OCI-M1 (cell line): ENCODE results near the gene COX7A2.

Experiments
- DNase-seq: peaks from one replicate; lab custom pipeline; 2025; lab: John Stamatoyannopoulos, UW

COX7A2 gene

DNA sequence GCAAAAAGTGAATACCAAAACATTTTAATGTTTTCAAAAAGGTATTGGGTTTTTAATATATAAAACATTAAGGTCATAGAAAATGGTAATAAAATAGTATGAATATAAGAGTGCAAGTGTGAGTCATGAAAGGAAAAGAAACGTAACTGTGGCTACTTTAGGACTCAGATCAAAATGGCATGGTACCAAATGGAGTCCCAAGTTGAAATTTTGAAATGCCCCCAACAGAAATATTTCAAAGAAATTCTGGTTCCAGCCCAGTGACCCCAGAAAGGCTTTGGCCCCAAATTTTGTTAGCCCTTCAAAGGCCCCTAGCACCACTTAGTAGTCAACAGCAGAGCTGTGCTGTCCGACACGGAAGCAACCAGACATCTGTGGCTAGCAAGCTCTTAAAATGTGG lies 43.7 kb downstream of the COX7A2 start:
- DNase-seq = no peak

DNA sequence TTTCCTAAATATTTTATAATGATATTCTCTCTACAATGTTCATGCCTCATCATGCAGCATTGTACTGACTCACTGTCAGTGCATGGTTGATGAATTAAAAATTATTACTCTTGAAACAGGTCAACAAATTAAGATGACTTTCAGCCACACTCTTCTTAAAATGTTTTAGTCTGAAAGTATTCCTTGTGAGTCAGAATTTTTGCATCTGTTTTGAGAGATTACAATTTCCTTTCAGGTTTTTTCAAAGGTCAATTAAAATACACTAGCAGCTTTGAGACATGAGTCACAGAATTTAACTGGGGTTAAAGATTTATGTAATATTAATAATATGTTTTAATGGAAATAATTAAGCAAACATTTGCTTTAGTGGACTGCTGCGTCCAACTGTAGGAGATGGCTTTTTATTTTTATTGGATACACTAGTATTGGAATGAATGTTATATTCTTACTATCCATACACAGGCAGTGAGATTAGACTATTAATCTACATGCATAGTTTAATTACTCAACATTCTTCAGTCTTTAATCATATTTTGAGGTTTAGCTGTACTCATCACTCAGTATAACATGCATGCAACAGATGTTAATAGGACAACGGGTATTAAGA lies 47.4 kb downstream of the COX7A2 start:
- no peak for DNase-seq

DNA sequence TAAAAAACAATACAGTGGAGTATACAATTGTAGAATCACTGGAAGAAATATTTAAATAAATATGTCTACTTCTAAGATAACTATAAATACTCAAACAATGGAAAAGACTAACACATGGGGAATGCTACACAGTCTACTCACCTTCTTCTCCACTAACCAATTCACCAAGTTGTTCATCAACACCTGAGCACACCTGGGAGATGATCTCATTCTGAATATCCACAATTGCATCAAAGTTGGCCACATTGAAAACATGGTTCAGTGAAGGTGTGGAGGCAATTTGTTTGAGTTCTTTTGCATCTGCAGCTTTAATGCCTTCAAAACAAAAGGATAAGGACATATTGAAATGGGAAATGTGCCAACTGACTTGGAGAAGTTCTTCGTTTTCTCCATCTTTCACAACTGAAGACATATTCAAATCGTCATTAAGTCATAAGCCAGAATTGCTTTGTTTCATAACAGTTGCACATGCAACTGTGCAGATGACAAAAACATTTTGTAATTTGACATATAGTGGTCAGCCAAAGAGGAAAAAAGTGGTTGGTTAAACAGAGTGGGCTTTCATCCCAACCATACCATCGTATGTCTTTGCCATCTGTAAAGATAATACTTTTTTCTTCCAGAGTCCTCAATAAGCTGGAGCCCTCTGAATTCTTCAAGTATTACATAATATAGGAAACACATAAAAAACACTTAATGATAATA lies 55.2 kb downstream of the COX7A2 start:
- DNase-seq = no peak
